GM23338 (cell line): Measurements from ENCODE around the gene JAK2. TPM values are rescaled to one million over a fixed set of nuclear protein-coding genes. Genes with fewer than 3 reads are reported as not detected.

Experiments
- ATAC-seq: fragments of 200-7000 bp; cut with Tn5 transposase; 3 replicates; pipeline ENCODE4 v1.9.1; 2020
- DNase-seq: peaks from one replicate; pipeline ENCODE4 v3.0.0-alpha.2; 2015; ENCODE audit warnings: low spot score
- H2AFZ ChIP-seq: fragments of 200-600 bp; sonication (generic); 2 replicates; pipeline ENCODE4 v1.8.0; 2016; ENCODE audit warnings: antibody characterized with exemption, mild to moderate bottlenecking, moderate library complexity
- H3F3A ChIP-seq: fragments of 200-600 bp; sonication (generic); replicated peaks from 2 replicates; pipeline ENCODE4 v1.8.0; 2017; ENCODE audit warnings: antibody characterized with exemption, mixed run types, low read depth
- H3K27ac ChIP-seq: fragments of 200-600 bp; sonication (generic); 2 replicates; pipeline ENCODE4 v1.6.1; 2016; ENCODE audit warnings: low read depth
- H3K27me3 ChIP-seq: fragments of 200-600 bp; sonication (generic); 2 replicates; pipeline ENCODE4 v1.8.0; 2016; ENCODE audit warnings: mild to moderate bottlenecking, mixed run types, moderate library complexity; ENCODE audit not compliant: insufficient read depth
- H3K36me3 ChIP-seq: fragments of 200-600 bp; sonication (generic); 2 replicates; pipeline ENCODE4 v1.8.0; 2016; ENCODE audit warnings: mild to moderate bottlenecking; ENCODE audit not compliant: insufficient read depth
- H3K4me1 ChIP-seq: fragments of 200-600 bp; sonication (generic); 2 replicates; pipeline ENCODE4 v1.8.0; 2016; ENCODE audit warnings: mild to moderate bottlenecking, moderate library complexity; ENCODE audit not compliant: insufficient read depth
- H3K4me2 ChIP-seq: fragments of 200-600 bp; sonication (generic); 2 replicates; pipeline ENCODE4 v1.7.1; 2017; ENCODE audit warnings: mixed run types
- H3K4me3 ChIP-seq: fragments of 200-600 bp; sonication (generic); 2 replicates; pipeline ENCODE4 v1.6.1; 2016; ENCODE audit warnings: mixed run types
- H3K79me2 ChIP-seq: fragments of 200-600 bp; sonication (generic); replicated peaks from 2 replicates; pipeline ENCODE4 v1.8.0; 2017; ENCODE audit warnings: mild to moderate bottlenecking; ENCODE audit not compliant: insufficient read depth
- H3K9me2 ChIP-seq: fragments of 200-600 bp; sonication (generic); 2 replicates; pipeline ENCODE4 v1.8.0; 2017; ENCODE audit not compliant: insufficient read depth
- H4K20me1 ChIP-seq: fragments of 200-600 bp; sonication (generic); replicated peaks from 2 replicates; pipeline ENCODE4 v1.8.0; 2017; ENCODE audit warnings: mild to moderate bottlenecking; ENCODE audit not compliant: insufficient read depth
- H3K27ac Mint-ChIP-seq: 2 replicates; pipeline ENCODE4 v1.8.0; 2020; ENCODE audit warnings: inconsistent platforms, mild to moderate bottlenecking, moderate library complexity, mixed read lengths
- H3K27me3 Mint-ChIP-seq: 3 replicates; pipeline ENCODE4 v1.8.0; 2022; ENCODE audit warnings: low read depth, mild to moderate bottlenecking, moderate library complexity, mixed read lengths, inconsistent platforms; ENCODE audit not compliant: insufficient read depth, poor library complexity
- H3K36me3 Mint-ChIP-seq: 3 replicates; pipeline ENCODE4 v1.8.0; 2021; ENCODE audit warnings: low read depth, mild to moderate bottlenecking, inconsistent platforms, moderate library complexity, mixed read lengths
- H3K4me1 Mint-ChIP-seq: 3 replicates; pipeline ENCODE4 v1.8.0; 2020; ENCODE audit warnings: mild to moderate bottlenecking, inconsistent platforms, mixed read lengths
- H3K4me3 Mint-ChIP-seq: 3 replicates; pipeline ENCODE4 v1.8.0; 2021; ENCODE audit warnings: moderate library complexity, mild to moderate bottlenecking, inconsistent platforms, mixed read lengths
- H3K9me3 Mint-ChIP-seq: 3 replicates; pipeline ENCODE4 v1.8.0; 2020; ENCODE audit warnings: moderate library complexity, mild to moderate bottlenecking, inconsistent platforms, mixed read lengths
- CTCF ChIP-seq, 2 experiments: fragments of 200-600 bp in 1 of 2; sonication (generic) in 1 of 2; conservative IDR thresholded peaks; 2 replicates each; pipeline versions ENCODE4 v1.5.1 to v1.6.1; 2016 to 2017; ENCODE audit warnings: antibody characterized with exemption in 2 of 2, low read depth in 2 of 2, mild to moderate bottlenecking in 2 of 2, moderate library complexity in 1 of 2
- ETS1 ChIP-seq: IDR thresholded peaks from 2 replicates; pipeline ENCODE4 v1.6.1; 2016; ENCODE audit warnings: antibody characterized with exemption
- EZH2phosphoT487 ChIP-seq: fragments of 200-600 bp; sonication (generic); IDR thresholded peaks from one replicate; pipeline ENCODE4 v1.8.1; 2018; ENCODE audit warnings: antibody characterized with exemption; ENCODE audit not compliant: unreplicated experiment
- JUNB ChIP-seq: IDR thresholded peaks from one replicate; pipeline ENCODE4 v1.6.1; 2016; ENCODE audit warnings: antibody characterized with exemption; ENCODE audit not compliant: unreplicated experiment
- NANOG ChIP-seq: IDR thresholded peaks from 2 replicates; pipeline ENCODE4 v1.6.1; 2016; ENCODE audit warnings: antibody characterized with exemption, borderline replicate concordance
- POLR2AphosphoS5 ChIP-seq: IDR thresholded peaks from 2 replicates; pipeline ENCODE4 v1.6.1; 2016; ENCODE audit warnings: antibody characterized with exemption, low read depth
- REST ChIP-seq: IDR thresholded peaks from one replicate; pipeline ENCODE4 v1.6.1; 2018; ENCODE audit warnings: antibody characterized with exemption; ENCODE audit not compliant: unreplicated experiment
- STAT1 ChIP-seq: IDR thresholded peaks from one replicate; pipeline ENCODE4 v1.6.1; 2016; ENCODE audit warnings: antibody characterized with exemption; ENCODE audit not compliant: unreplicated experiment
- ZNF114 ChIP-seq: fragments of 250-450 bp; sonication (Bioruptor Pico); IDR thresholded peaks from 2 replicates; pipeline ENCODE4 v1.5.0; 2020; ENCODE audit warnings: mild to moderate bottlenecking, moderate library complexity
- ZNF331 ChIP-seq: fragments of 250-450 bp; sonication (Bioruptor Pico); IDR thresholded peaks from 2 replicates; pipeline ENCODE4 v1.5.0; 2020; ENCODE audit warnings: low read depth, mild to moderate bottlenecking, moderate library complexity
- polyA plus RNA-seq: library from polyadenylated mRNA; unstranded; fragments of >200 nt; fragmentation: Nextera tagmentation; extraction: Ambion mirVana; gene quantifications from 2 replicates; pipeline ENCODE4 v1.2.1, GENCODE V29; 2016
- total RNA-seq: library from RNA; depleted of rRNA; stranded (reverse); fragments of >200 nt; shearing (Covaris generic); gene quantifications from 2 replicates; pipeline ENCODE4 v1.2.3, GENCODE V29; 2014
- TF ChIP-seq, protein P1 (sequence below): fragments of 250-450 bp; sonication (Bioruptor Pico); IDR thresholded peaks from 2 replicates; pipeline ENCODE4 v1.5.0; 2020; ENCODE audit warnings: mild to moderate bottlenecking, moderate library complexity

JAK2 gene
- total and polyA plus RNA-seq, 2 experiments from 2014 or later, result 1.1 to 3.0 TPM

DNA sequence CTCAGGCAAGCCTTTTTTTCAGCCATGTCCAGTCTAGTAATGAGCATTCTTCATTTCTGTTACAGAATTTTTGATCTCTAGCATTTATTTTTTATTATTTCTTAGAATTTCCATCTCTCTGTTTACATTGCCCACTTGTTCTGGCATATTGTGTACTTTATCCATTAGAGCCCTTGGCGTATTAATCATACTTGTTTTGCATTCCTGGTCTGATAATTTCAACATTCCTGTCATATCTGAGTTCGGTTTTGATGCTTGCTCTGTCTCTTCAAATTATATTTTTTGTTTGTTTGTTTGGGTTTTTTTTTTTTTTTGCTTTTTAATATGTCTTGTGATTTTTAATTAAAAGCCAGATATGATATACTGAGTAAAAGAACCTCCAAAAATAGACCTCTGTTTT lies 23.0 kb upstream of the JAK2 start:
- Histone ChIP-seq H2AFZ (no peak overlapping the region), H3K36me3 (no peaks in the 10 kb centered on the region), H3K4me1 (no peaks in the 10 kb centered on the region), H3K79me2 (no peaks in the 10 kb centered on the region), H4K20me1 (no peaks in the 10 kb centered on the region), H3F3A (no peaks in the 10 kb centered on the region), H3K4me2 (no peak overlapping the region), H3K27ac (no peak overlapping the region), H3K4me3 (no peak overlapping the region), H3K27me3 (no peaks in the 10 kb centered on the region), H3K9me2 (no peaks in the 10 kb centered on the region)
- H3K4me1 Mint-ChIP-seq, result peaks cover 8% of the 10 kb centered on the region; the same call in 2 of the 3 replicates
- H3K4me3 Mint-ChIP-seq, result no peak overlapping the region
- no peaks in the 10 kb centered on the region for H3K27me3 Mint-ChIP-seq
- ATAC-seq, result no peak
- TF ChIP-seq ZNF331 (CRISPR knock-in tag), result no peak
- TF ChIP-seq CTCF (conservative IDR thresholded peaks at IDR 0.05; ENCODE audit: low read depth in 2 of 2), result no peak
- TF ChIP-seq, protein P1, sequence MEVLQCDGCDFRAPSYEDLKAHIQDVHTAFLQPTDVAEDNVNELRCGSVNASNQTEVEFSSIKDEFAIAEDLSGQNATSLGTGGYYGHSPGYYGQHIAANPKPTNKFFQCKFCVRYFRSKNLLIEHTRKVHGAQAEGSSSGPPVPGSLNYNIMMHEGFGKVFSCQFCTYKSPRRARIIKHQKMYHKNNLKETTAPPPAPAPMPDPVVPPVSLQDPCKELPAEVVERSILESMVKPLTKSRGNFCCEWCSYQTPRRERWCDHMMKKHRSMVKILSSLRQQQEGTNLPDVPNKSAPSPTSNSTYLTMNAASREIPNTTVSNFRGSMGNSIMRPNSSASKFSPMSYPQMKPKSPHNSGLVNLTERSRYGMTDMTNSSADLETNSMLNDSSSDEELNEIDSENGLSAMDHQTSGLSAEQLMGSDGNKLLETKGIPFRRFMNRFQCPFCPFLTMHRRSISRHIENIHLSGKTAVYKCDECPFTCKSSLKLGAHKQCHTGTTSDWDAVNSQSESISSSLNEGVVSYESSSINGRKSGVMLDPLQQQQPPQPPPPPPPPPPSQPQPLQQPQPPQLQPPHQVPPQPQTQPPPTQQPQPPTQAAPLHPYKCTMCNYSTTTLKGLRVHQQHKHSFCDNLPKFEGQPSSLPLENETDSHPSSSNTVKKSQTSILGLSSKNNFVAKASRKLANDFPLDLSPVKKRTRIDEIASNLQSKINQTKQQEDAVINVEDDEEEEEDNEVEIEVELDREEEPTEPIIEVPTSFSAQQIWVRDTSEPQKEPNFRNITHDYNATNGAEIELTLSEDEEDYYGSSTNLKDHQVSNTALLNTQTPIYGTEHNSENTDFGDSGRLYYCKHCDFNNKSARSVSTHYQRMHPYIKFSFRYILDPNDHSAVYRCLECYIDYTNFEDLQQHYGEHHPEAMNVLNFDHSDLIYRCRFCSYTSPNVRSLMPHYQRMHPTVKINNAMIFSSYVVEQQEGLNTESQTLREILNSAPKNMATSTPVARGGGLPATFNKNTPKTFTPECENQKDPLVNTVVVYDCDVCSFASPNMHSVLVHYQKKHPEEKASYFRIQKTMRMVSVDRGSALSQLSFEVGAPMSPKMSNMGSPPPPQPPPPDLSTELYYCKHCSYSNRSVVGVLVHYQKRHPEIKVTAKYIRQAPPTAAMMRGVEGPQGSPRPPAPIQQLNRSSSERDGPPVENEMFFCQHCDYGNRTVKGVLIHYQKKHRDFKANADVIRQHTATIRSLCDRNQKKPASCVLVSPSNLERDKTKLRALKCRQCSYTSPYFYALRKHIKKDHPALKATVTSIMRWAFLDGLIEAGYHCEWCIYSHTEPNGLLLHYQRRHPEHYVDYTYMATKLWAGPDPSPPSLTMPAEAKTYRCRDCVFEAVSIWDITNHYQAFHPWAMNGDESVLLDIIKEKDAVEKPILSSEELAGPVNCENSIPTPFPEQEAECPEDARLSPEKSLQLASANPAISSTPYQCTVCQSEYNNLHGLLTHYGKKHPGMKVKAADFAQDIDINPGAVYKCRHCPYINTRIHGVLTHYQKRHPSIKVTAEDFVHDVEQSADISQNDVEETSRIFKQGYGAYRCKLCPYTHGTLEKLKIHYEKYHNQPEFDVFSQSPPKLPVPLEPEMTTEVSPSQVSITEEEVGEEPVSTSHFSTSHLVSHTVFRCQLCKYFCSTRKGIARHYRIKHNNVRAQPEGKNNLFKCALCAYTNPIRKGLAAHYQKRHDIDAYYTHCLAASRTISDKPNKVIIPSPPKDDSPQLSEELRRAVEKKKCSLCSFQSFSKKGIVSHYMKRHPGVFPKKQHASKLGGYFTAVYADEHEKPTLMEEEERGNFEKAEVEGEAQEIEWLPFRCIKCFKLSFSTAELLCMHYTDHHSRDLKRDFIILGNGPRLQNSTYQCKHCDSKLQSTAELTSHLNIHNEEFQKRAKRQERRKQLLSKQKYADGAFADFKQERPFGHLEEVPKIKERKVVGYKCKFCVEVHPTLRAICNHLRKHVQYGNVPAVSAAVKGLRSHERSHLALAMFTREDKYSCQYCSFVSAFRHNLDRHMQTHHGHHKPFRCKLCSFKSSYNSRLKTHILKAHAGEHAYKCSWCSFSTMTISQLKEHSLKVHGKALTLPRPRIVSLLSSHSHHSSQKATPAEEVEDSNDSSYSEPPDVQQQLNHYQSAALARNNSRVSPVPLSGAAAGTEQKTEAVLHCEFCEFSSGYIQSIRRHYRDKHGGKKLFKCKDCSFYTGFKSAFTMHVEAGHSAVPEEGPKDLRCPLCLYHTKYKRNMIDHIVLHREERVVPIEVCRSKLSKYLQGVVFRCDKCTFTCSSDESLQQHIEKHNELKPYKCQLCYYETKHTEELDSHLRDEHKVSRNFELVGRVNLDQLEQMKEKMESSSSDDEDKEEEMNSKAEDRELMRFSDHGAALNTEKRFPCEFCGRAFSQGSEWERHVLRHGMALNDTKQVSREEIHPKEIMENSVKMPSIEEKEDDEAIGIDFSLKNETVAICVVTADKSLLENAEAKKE (CRISPR knock-in tag), result no peak
- TF ChIP-seq ETS1, result no peak
- TF ChIP-seq REST, result no peak
- no peak for TF ChIP-seq STAT1
- TF ChIP-seq ZNF114, result no peak
- no peak for TF ChIP-seq EZH2phosphoT487
- TF ChIP-seq NANOG, result no peak
- TF ChIP-seq JUNB, result no peak
- no peak for TF ChIP-seq POLR2AphosphoS5
- no peaks in the 10 kb centered on the region for H3K36me3 Mint-ChIP-seq
- no peak overlapping the region for H3K27ac Mint-ChIP-seq
- 0 out of 3 replicates have a peak, but pooled peaks cover 2% of the 10 kb centered on the region for H3K9me3 Mint-ChIP-seq
- no peak for DNase-seq
